ENCODE measurements around the gene PANX3. TPM values are rescaled to one million over a fixed set of nuclear protein-coding genes. Genes with fewer than 3 reads are reported as not detected.

PANX3 gene
- total RNA-seq, 1 experiment from 2014 or later, result not detected

- Histone ChIP-seq H3K18ac (ENCODE audit: insufficient read length, low read depth, low read length) (no peak within 1 kb of the TSS), H3K27me3 (ENCODE audit: insufficient read depth, low read length) (no peaks in the 10 kb centered on the region), H3K4me2 (ENCODE audit: insufficient read depth, insufficient read length, low read length) (peak within 1 kb of the TSS; percentile 96), H2AK5ac (ENCODE audit: insufficient read length, low read length) (no peak within 1 kb of the TSS), H3K4ac (ENCODE audit: low read depth, low read length) (no peak within 1 kb of the TSS), H2BK20ac (ENCODE audit: low read depth, low read length, poor library complexity, severe bottlenecking) (no peak within 1 kb of the TSS), H3K27ac (ENCODE audit: insufficient read length, low read depth, low read length) (no peak within 1 kb of the TSS), H3K56ac (ENCODE audit: insufficient read length, low read depth, low read length) (no peak within 1 kb of the TSS), H2BK12ac (ENCODE audit: insufficient read length, low read depth, low read length) (no peak within 1 kb of the TSS), H4K8ac (replicated peaks; ENCODE audit: insufficient read length, low read depth, low read length) (no peak within 1 kb of the TSS), H3K23me2 (ENCODE audit: insufficient read length, low read depth, low read length, poor library complexity, severe bottlenecking) (peaks cover 3% of the 10 kb centered on the region), H3K9me3 (ENCODE audit: control insufficient read depth, low read depth, low read length) (no peaks in the 10 kb centered on the region), H3K14ac (ENCODE audit: insufficient read depth, low read length) (peak within 1 kb of the TSS; percentile 67; the same call in 1 of the 2 replicates), H2AFZ (ENCODE audit: low read length) (no peak within 1 kb of the TSS), H3K4me1 (ENCODE audit: insufficient read depth, low read length) (no peaks in the 10 kb centered on the region), H3K79me1 (ENCODE audit: insufficient read depth, low read depth, low read length, poor library complexity, severe bottlenecking) (peaks cover 3% of the 10 kb centered on the region), H3K23ac (ENCODE audit: insufficient read length, low read depth, low read length) (no peak within 1 kb of the TSS), H4K5ac (ENCODE audit: insufficient read length, low read depth, low read length) (no peak within 1 kb of the TSS), H4K20me1 (ENCODE audit: control insufficient read depth, insufficient read depth, insufficient read length) (no peaks in the 10 kb centered on the region), H3K79me2 (ENCODE audit: insufficient read depth, low read length) (no peaks in the 10 kb centered on the region; the same call in 1 of the 2 replicates), H3T11ph (ENCODE audit: low read length) (no peak within 1 kb of the TSS), H4K91ac (ENCODE audit: insufficient read length, low read depth, low read length) (no peak within 1 kb of the TSS), H2BK120ac (ENCODE audit: low read depth, low read length, poor library complexity, severe bottlenecking) (no peak within 1 kb of the TSS), H2BK15ac (ENCODE audit: low read depth, low read length) (no peak within 1 kb of the TSS), H2BK5ac (ENCODE audit: insufficient read length, low read length) (no peak within 1 kb of the TSS), H3K9ac (ENCODE audit: extremely low read depth, insufficient read length, low read length) (peak within 1 kb of the TSS; percentile 73)
- TF ChIP-seq CTCF (conservative IDR thresholded peaks at IDR 0.05), result no peak
- Mint-ChIP-seq H3K36me3 (ENCODE audit: insufficient read depth in 1 of 3, low read depth in 3 of 3) (peaks cover 10 to 28% (median 26%) of the 10 kb centered on the region in 3 experiments; a peak in 5 of 7 replicates), H3K4me1 (peaks cover 14 to 15% of the 10 kb centered on the region in 2 experiments), H3K27me3 (ENCODE audit: low read depth) (peaks cover 20% of the 10 kb centered on the region), H3K27ac (peak within 1 kb of the TSS; percentile 84 to 93 (median 93); a peak in 6 of 7 replicates), H3K9me3 (no peaks in the 10 kb centered on the region), H3K4me3 (peak within 1 kb of the TSS; percentile 90 to 95)
- WGBS (ENCODE audit: extremely low coverage, insufficient read length, low lambda C conversion rate), result no CpG with 5 or more reads among the region's 57 CpGs
- peak; percentile 94 for DNase-seq
These were observed 11.6 kb downstream of the PANX3 start, which contains the start of gene TBRG1 for GRCh38 chr11:124622531-124623451. TSS of gene TBRG1 (plus strand) at chr11:124622864. CDS start at chr11:124623084, 220 bp downstream.
